GM12878 (cell line): ENCODE results near the gene THRAP3.

Source experiments
- FOS ChIP-seq: IDR thresholded peaks from 3 replicates; pipeline ENCODE4 v1.6.1; 2011; ENCODE audit warnings: borderline replicate concordance; ENCODE audit not compliant: insufficient read length; ENCODE audit errors: extremely low read depth
- SMC3 ChIP-seq: IDR thresholded peaks from 2 replicates; pipeline ENCODE4 v1.6.1; 2011; ENCODE audit warnings: low read length, improper control_type of control experiment, borderline replicate concordance
- TCF7 ChIP-seq: IDR thresholded peaks from 2 replicates; pipeline ENCODE4 v1.6.1; 2014; ENCODE audit warnings: antibody characterized with exemption, borderline replicate concordance
- TF ChIP-seq, protein P1 (sequence below), 3 experiments: IDR thresholded peaks in 2 of 3; conservative IDR thresholded peaks in 1 of 3; 2 replicates each; pipeline ENCODE4 v1.5.1; 2011; ENCODE audit warnings: low read depth in 3 of 3, low read length in 3 of 3, mild to moderate bottlenecking in 3 of 3, control low read depth in 2 of 3, moderate library complexity in 2 of 3, inconsistent platforms in 1 of 3, mixed read lengths in 1 of 3; ENCODE audit not compliant: control insufficient read depth in 2 of 3, insufficient read depth in 1 of 3; ENCODE audit errors: extremely low read depth in 1 of 3

DNA sequence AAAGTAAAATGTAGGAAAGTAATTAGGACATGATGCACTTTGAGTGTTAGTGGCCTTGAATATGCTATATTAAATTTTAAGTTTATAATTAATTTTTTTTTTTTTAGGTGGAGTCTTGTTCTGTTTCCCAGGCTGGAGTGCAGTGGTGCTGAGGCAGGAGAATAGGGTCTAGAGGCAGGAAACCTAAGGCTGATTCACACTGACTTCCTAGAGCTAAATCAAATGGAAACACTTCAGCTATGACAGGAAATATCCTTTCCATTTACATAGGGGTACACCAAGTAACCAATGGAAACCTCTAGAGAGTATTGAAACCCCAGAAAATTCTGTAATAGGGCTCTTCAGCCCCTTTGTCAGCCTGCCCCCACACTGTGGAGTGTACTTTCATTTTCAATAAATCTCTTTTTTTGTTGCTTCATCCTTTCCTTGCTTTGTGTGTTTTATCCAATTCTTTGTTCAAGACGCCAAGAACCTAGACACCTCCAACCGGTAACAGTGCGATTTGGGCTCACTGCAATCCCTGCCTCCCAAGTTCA, 17.9 kb upstream of the THRAP3 start:
- TF ChIP-seq TCF7 (no peak), FOS (no peak), SMC3 (no peak)
- TF ChIP-seq, protein P1, sequence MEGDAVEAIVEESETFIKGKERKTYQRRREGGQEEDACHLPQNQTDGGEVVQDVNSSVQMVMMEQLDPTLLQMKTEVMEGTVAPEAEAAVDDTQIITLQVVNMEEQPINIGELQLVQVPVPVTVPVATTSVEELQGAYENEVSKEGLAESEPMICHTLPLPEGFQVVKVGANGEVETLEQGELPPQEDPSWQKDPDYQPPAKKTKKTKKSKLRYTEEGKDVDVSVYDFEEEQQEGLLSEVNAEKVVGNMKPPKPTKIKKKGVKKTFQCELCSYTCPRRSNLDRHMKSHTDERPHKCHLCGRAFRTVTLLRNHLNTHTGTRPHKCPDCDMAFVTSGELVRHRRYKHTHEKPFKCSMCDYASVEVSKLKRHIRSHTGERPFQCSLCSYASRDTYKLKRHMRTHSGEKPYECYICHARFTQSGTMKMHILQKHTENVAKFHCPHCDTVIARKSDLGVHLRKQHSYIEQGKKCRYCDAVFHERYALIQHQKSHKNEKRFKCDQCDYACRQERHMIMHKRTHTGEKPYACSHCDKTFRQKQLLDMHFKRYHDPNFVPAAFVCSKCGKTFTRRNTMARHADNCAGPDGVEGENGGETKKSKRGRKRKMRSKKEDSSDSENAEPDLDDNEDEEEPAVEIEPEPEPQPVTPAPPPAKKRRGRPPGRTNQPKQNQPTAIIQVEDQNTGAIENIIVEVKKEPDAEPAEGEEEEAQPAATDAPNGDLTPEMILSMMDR (IDR thresholded peaks at IDR 0.05 in 2 of 3, conservative IDR thresholded peaks at IDR 0.05 in 1 of 3; ENCODE audit: control insufficient read depth in 2 of 3, extremely low read depth in 1 of 3, insufficient read depth in 1 of 3, low read depth in 3 of 3, low read length in 3 of 3), result no peak
